Tibial nerve (tissue), 4 donors: ENCODE measurements around the gene ZDHHC5. TPM values are rescaled to one million over a fixed set of nuclear protein-coding genes. Genes with fewer than 3 reads are reported as not detected.
"Not testable (repeated sequence)": the region's sequence is repeated elsewhere in the genome, so short reads cannot be mapped to it uniquely, and the experiment has no call there.

Experiments used
- DNase-seq, 2 donors: peaks; one replicate each; pipeline ENCODE4 v3.0.0-alpha.2; 2019; ENCODE audit warnings: low spot score in 2 of 2
- H3K27ac ChIP-seq, 4 donors: fragments of 200-600 bp; sonication (generic) in 3 of 4; one replicate each; pipeline ENCODE4 v1.5.1; 2017 to 2019; ENCODE audit warnings: mild to moderate bottlenecking in 1 of 4
- H3K27me3 ChIP-seq, 2 donors: fragments of 200-600 bp; sonication (generic) in 1 of 2; one replicate each; pipeline versions ENCODE4 v1.5.1 to v1.6.0; 2017 to 2019
- H3K36me3 ChIP-seq, 3 donors: fragments of 200-600 bp; sonication (generic); one replicate each; pipeline ENCODE4 v1.5.1; 2018 to 2019
- H3K4me1 ChIP-seq, 4 donors: fragments of 200-600 bp; sonication (generic) in 3 of 4; one replicate each; pipeline ENCODE4 v1.5.1; 2017 to 2019
- H3K4me3 ChIP-seq, 4 donors: fragments of 200-600 bp; sonication (generic) in 3 of 4; one replicate each; pipeline ENCODE4 v1.5.1; 2017 to 2019; ENCODE audit warnings: mild to moderate bottlenecking in 1 of 4, moderate library complexity in 1 of 4
- H3K9me3 ChIP-seq, 4 donors: fragments of 200-600 bp; sonication (generic) in 3 of 4; one replicate each; pipeline ENCODE4 v1.5.1; 2017 to 2019
- EP300 ChIP-seq, 2 donors: sonication (generic); formaldehyde crosslinking; IDR thresholded peaks; one replicate each; pipeline ENCODE4 v1.6.1; 2017; ENCODE audit warnings: antibody characterized with exemption in 2 of 2, mild to moderate bottlenecking in 1 of 2
- POLR2A ChIP-seq, 2 donors: fragments of 450-650 bp; IDR thresholded peaks; one replicate each; pipeline ENCODE4 v1.6.1; 2017; ENCODE audit warnings: antibody characterized with exemption in 2 of 2, mild to moderate bottlenecking in 2 of 2, moderate library complexity in 2 of 2
- WGBS, 2 donors: methylation state at CpG; one replicate each; pipeline ENCODE4 v1.1.5; 2018; 5-methylcytosine and 5-hydroxymethylcytosine counted together
- total RNA-seq, 4 donors: library from RNA; depleted of rRNA; stranded (reverse); fragments of >200 nt; gene quantifications; one replicate each; pipeline ENCODE4 v1.1.0, GENCODE V29; 2016
- TF ChIP-seq, protein P1 (sequence below), 5 experiments: fragments of 200-600 bp in 3 of 5; fragments of 450-650 bp in 2 of 5; sonication (generic) in 3 of 5; IDR thresholded peaks; one replicate each; pipeline ENCODE4 v1.5.1; 2016 to 2019; ENCODE audit warnings: antibody characterized with exemption in 5 of 5, mild to moderate bottlenecking in 3 of 5, moderate library complexity in 2 of 5

ZDHHC5 gene
- total RNA-seq, 4 donors from 2014 or later = 26.0 to 57.3 (median 33.7) TPM

DNA sequence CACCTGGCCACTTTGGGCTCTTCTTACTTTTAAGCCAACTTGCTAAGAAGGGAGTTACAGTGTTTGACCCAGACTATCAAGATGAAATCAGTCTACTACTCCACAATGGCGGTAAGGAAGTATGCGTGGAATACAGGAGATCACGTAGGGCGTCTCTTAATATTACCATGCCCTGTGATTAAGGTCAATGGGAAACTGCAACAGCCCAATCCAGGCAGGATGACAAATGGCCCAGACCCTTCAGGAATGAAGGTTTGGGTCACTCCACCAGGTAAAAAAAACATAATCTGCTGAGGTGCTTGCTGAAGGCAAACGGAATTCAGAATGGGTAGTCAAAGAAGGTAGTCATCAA is 17.2 kb upstream of the ZDHHC5 start:
- no peak overlapping the region for H3K27ac ChIP-seq
- TF ChIP-seq EP300 (IDR thresholded peaks at IDR 0.05) (no peak), POLR2A (IDR thresholded peaks at IDR 0.05) (no peak)
- TF ChIP-seq, protein P1, sequence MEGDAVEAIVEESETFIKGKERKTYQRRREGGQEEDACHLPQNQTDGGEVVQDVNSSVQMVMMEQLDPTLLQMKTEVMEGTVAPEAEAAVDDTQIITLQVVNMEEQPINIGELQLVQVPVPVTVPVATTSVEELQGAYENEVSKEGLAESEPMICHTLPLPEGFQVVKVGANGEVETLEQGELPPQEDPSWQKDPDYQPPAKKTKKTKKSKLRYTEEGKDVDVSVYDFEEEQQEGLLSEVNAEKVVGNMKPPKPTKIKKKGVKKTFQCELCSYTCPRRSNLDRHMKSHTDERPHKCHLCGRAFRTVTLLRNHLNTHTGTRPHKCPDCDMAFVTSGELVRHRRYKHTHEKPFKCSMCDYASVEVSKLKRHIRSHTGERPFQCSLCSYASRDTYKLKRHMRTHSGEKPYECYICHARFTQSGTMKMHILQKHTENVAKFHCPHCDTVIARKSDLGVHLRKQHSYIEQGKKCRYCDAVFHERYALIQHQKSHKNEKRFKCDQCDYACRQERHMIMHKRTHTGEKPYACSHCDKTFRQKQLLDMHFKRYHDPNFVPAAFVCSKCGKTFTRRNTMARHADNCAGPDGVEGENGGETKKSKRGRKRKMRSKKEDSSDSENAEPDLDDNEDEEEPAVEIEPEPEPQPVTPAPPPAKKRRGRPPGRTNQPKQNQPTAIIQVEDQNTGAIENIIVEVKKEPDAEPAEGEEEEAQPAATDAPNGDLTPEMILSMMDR (IDR thresholded peaks at IDR 0.05) = no peak
- H3K36me3 ChIP-seq = no peaks in the 10 kb centered on the region
- H3K4me1 ChIP-seq = peaks cover 0 to 57% (median 37%) of the 10 kb centered on the region in 4 donors
- no peaks in the 10 kb centered on the region for H3K9me3 ChIP-seq
- WGBS, 2 donors = 53 to 56% methylated on average over 5 of the region's 5 CpGs
- DNase-seq = no peak
- H3K27me3 ChIP-seq = peaks cover 0 to 30% of the 10 kb centered on the region in 2 donors
- H3K4me3 ChIP-seq = no peak overlapping the region

DNA sequence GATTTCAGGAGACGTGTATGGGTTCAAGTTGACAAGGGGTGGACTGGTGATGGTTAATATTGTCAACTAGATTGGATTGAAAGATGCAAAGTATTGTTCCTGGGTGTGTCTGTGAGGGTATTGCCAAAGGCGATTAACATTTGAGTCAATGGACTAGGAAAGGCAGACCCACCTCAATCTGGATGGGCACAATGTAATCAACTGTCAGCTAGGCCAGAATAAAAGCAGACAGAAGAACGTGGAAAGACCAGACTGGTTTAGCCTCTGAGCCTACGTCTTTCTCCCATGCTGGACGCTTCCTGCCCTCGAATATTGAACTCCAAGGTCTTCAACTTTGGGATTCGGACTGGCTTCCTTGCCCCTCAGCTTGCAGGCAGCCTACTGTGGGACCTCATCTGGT is 16.5 kb upstream of the ZDHHC5 start:
- Histone ChIP-seq H3K27me3 (peaks cover 0 to 30% of the 10 kb centered on the region in 2 donors), H3K36me3 (no peaks in the 10 kb centered on the region), H3K4me1 (peaks cover 0 to 50% (median 34%) of the 10 kb centered on the region in 4 donors), H3K4me3 (no peak overlapping the region), H3K27ac (no peak overlapping the region), H3K9me3 (no peaks in the 10 kb centered on the region)
- TF ChIP-seq EP300 (IDR thresholded peaks at IDR 0.05) (no peak), POLR2A (IDR thresholded peaks at IDR 0.05) (no peak)
- TF ChIP-seq, protein P1 (IDR thresholded peaks at IDR 0.05) = no peak
- no peak for DNase-seq
- WGBS, 2 donors = 76 to 77% methylated on average over 7 of the region's 7 CpGs

DNA sequence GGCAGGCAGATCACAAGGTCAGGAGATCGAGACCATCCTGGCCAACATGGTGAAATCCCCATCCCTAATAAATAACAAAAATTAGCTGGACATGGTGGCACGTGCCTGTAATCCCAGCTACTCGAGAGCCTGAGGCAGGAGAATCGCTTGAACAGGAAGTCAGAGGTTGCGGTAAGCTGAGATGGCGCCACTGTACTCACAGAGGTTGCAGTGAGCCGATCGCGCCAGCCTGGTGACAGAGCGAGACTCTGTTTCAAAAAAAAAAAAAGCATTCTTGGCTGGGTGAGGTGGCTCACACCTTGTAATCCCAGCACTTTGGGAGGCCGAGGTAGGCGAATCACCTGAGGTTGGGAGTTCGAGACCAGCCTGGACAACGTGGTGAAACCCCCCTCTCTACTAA is 15.7 kb upstream of the ZDHHC5 start:
- DNase-seq, H3K4me3 ChIP-seq, H3K36me3 ChIP-seq, H3K9me3 ChIP-seq: not testable (repeated sequence)
- Histone ChIP-seq H3K27ac (peak overlapping the region in 1 of 4 donors; percentile 50), H3K4me1 (peaks cover 0 to 49% (median 31%) of the 10 kb centered on the region in 4 donors), H3K27me3 (peaks cover 0 to 29% of the 10 kb centered on the region in 2 donors)
- 76 to 85% methylated on average over 14 of the region's 14 CpGs for WGBS, 2 donors

DNA sequence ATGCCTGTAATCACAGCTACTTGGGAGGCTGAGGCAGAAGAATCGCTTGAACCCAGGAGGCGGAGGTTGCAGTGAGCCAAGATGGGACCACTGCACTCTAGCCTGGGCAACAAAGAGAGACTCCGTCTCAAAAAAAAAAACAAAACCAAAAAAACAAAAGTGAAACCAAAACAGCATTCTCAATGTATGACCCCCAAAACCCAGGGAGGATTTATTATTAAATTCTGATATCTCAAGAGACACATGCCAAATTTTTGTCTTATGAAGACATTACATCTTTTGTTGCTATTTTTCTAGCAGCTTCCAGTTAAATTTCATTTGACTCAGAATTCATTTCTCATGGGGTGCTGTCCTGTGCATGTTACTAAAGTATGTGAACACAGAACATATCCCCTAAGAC is 15.3 kb upstream of the ZDHHC5 start:
- 53 to 58% methylated on average over 3 of the region's 3 CpGs for WGBS, 2 donors
- Histone ChIP-seq H3K36me3 (no peaks in the 10 kb centered on the region), H3K27ac (peak overlapping the region in 2 of 4 donors; percentile 27 to 50), H3K4me3 (no peak overlapping the region), H3K27me3 (peaks cover 0 to 25% of the 10 kb centered on the region in 2 donors), H3K9me3 (no peaks in the 10 kb centered on the region), H3K4me1 (peaks cover 0 to 45% (median 26%) of the 10 kb centered on the region in 4 donors)
- TF ChIP-seq POLR2A (IDR thresholded peaks at IDR 0.05) = no peak
- TF ChIP-seq, protein P1 (IDR thresholded peaks at IDR 0.05) = no peak
- no peak for TF ChIP-seq EP300 (IDR thresholded peaks at IDR 0.05)
- no peak for DNase-seq

DNA sequence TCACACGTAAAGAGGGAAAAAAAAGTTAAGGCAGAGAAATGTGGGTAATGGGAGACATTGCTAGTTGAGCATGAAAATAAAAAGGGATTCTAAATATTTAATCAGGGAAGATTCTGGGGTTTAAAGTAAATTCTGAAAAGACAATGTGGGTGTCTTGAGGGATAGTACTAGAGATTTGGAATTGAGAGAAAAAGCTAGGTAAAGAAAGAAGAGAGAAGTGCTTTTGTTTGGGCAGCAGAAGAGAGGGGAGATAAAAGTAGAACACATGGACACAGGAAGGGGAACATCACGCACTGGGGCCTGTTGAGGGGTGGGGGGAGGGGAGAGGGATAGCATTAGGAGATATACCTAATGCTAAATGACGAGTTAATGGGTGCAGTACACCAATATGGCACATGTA is 14.8 kb upstream of the ZDHHC5 start:
- H3K9me3 ChIP-seq = no peaks in the 10 kb centered on the region
- TF ChIP-seq POLR2A (IDR thresholded peaks at IDR 0.05) (no peak), EP300 (IDR thresholded peaks at IDR 0.05) (no peak)
- TF ChIP-seq, protein P1 (IDR thresholded peaks at IDR 0.05) = no peak
- H3K4me1 ChIP-seq = peaks cover 0 to 42% (median 23%) of the 10 kb centered on the region in 4 donors
- no peaks in the 10 kb centered on the region for H3K36me3 ChIP-seq
- no peak overlapping the region for H3K4me3 ChIP-seq
- H3K27ac ChIP-seq = peak overlapping the region in 2 of 4 donors; percentile 27 to 50
- 20 to 25% methylated on average over 3 of the region's 3 CpGs for WGBS, 2 donors
- H3K27me3 ChIP-seq = peaks cover 0 to 21% of the 10 kb centered on the region in 2 donors
- DNase-seq = no peak

DNA sequence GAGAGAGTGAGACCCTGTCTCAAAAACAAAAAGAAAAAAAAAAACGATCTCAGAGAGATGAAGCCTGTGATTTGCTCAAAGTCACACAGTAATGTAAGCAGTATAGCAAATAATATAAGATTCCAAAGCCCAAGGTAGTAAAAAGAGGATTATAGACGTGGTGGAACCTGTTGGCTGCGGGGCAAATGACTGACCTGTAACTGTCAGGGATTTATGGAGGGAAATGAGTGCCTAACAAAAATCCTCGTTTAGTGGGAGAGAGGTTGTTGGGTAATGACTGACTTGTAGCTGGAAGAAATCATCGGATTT is 11.1 kb upstream of the ZDHHC5 start:
- TF ChIP-seq, protein P1 (IDR thresholded peaks at IDR 0.05) = no peak
- no peak for TF ChIP-seq POLR2A (IDR thresholded peaks at IDR 0.05)
- TF ChIP-seq EP300 (IDR thresholded peaks at IDR 0.05) = no peak
- WGBS, 2 donors = 18 to 20% methylated on average over 5 of the region's 5 CpGs
- Histone ChIP-seq H3K27ac (peak overlapping the region; percentile 79 to 97 (median 90)), H3K4me3 (peak overlapping the region; percentile 30 to 60 (median 56)), H3K36me3 (peaks cover 0 to 26% (median 17%) of the 10 kb centered on the region in 3 donors), H3K9me3 (no peaks in the 10 kb centered on the region), H3K4me1 (peaks cover 0 to 42% (median 12%) of the 10 kb centered on the region in 4 donors), H3K27me3 (peaks cover 0 to 5% of the 10 kb centered on the region in 2 donors)
- no peak for DNase-seq
